GM18858 (cell line): ENCODE measurements around the gene TMPRSS13.
"Not testable (repeated sequence)": the region's sequence is repeated elsewhere in the genome, so short reads cannot be mapped to it uniquely, and the experiment has no call there.

Experiments
- ATAC-seq: cut with Tn5 transposase; IDR thresholded peaks from one replicate; pipeline ENCODE4 v1.9.1; 2021; ENCODE audit not compliant: unreplicated experiment

TMPRSS13 gene

GRCh38 chr11:117929142-117929915, at the start of gene TMPRSS13:
TSS of gene TMPRSS13 (minus strand) at chr11:117929402. CDS start at chr11:117929307, 95 bp downstream.
- no peak for ATAC-seq

DNA sequence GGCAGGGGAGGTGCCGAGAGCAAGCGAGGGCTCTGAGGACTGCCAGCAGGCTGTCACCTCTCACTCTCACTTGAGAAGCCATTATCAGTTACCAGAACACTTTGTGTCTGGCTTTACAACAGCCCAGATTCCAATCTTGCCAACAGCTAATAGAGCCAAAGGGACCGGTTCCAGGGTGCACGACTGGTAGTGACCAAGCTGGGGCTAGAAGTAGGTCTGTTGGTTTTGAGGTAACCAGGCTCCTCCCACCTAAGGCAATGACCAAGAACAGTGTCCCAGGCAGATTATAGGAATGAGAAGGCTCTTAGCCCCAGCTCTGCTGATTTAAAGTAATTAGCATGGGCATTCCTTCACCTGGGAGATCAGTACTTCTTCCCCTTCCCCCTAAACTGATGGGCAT, 49.8 kb upstream of the TMPRSS13 start:
- no peak for ATAC-seq

DNA sequence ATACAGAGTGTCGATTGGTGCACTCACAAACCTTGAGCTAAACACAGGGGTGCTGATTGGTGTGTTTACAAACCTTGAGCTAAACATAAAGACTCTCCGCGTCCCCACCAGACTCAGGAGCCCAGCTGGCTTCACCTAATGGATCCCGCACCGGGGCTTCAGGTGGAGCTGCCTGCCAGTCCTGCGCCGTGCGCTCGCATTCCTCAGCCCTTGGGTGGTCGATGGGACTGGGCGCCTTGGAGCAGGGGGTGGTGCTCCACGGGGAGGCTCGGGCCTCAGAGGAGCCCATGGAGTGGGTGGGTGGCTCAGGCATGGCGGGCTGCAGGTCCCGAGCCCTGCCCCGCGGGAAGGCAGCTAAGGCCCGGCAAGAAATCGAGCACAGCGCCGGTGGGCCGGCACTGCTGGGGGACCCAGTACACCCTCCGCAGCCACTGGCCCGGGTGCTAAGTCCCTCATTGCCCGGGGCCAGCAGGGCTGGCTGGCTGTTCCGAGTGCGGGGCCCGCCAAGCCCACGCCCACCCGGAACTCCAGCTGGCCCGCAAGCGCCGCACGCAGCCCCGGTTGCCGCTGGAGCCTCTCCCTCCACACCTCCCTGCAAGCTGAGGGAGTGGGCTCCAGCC, 49.2 kb upstream of the TMPRSS13 start:
- ATAC-seq = not testable (repeated sequence)

- ATAC-seq = not testable (repeated sequence)
These were observed 48.5 kb upstream of the TMPRSS13 start for GRCh38 chr11:117977612-117978264.

DNA sequence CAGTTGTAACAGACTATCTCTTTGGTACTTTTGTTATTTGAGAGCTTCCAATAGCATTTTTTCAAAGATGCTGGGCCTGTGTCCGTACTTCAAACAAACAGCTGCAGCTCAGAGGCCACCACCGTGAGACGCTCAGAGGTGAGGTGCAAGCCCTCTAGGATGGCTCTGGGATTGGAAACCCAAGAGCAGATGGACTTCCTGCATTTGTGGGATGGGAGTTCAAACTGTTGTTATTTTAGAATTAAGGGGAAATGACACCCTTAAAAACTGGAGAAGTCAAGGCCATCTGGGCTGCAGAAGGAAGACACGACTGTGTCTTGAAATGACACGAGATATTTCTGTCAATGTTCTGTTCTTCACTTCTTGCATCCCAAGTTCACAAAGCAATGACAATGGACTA, 47.8 kb upstream of the TMPRSS13 start:
- ATAC-seq = no peak

DNA sequence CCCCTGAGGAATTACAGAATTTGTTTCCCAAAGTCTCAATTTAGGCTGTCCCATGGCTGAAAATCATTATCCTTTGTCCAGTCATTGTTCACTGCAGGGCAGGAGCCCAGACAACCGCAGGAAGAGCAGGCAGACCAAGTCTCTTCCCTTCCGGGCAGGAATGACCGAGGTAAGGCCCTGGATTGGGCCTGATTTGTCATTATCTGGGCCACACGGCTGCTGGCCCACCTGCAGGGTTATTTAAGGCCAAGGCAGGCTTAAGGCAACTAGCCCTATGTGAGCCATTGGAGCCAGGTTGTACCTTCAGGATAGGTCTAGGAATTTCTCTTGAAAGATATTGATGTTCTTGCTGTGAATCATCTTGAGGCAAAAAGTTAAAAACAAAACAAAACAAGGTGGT, 47.2 kb upstream of the TMPRSS13 start:
- no peak for ATAC-seq

GRCh38 chr11:117973503-117973860, 44.3 kb upstream of the TMPRSS13 start:
- ATAC-seq = no peak

DNA sequence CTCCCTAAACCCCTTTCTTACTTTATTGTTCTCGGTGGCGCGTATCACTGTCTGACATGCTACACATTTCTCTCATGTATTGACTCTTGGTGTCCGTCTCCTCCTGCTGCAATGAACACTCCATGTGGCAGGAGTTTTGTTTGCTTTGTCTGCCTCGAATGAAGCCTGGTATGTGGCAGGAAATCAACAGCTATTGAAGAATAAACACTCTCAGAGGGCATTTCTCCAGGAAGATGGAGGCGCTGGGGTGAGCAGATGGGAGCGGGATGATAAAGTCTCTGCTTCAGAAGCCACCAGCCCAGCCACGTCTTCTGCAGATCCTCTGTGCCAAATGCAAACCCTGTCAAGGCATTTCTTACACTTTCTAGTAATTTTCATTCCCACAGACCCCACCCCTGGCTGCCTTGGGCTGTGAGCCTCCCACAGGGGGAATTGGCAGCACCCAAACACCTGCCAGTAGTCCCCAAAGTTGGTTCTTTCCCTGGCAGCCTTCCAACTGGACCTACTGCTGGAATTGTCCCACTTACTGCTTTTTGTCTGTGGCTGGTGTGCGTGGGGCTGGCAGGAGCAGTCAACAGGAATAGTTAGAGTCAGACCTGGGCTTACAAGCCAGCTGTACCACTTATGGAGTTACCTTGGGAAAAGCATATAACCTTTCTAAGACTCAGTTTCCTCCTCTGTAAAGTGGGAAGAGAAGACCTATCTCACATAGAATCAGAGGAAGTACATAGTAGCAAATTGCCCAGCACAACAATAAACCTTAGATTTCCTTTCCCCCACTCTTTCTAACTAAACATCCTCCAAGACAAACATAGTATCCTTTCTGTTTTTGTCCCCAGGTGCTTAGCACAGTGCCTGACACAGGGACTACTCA, 43.7 kb upstream of the TMPRSS13 start:
- no peak for ATAC-seq

GRCh38 chr11:117972044-117972443, 42.8 kb upstream of the TMPRSS13 start:
- ATAC-seq = no peak

DNA sequence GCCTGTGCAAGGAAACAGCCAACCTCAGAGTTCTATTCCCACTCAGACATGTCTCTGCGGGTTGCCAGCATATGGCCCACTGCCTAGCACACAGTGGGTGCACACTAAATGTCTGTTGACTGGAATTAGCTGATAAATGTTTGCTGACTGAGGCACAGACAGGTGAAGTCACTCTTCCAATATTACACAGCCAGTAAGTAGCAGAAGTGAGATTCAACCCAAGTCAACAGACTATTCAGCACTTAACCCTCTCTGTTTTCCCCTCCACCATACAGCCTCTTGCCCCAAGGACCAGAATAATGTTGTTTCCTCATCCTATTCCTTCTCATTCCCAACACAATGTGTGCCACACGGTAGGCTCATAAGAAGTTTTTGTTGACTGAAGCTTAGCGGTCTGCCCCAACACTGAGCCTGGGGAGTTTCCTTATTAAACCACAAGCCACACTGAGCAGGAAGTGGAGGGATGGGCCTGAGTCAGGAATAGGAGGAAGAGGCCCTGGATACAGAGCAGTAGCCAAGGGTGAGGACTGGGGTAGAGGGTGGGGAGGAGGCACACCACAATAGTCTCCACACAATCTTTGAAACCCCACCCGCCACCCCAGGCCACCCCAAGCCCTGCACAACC, 41.3 kb upstream of the TMPRSS13 start:
- no peak for ATAC-seq

- no peak for ATAC-seq
These were observed 40.2 kb upstream of the TMPRSS13 start for GRCh38 chr11:117969160-117969991.

DNA sequence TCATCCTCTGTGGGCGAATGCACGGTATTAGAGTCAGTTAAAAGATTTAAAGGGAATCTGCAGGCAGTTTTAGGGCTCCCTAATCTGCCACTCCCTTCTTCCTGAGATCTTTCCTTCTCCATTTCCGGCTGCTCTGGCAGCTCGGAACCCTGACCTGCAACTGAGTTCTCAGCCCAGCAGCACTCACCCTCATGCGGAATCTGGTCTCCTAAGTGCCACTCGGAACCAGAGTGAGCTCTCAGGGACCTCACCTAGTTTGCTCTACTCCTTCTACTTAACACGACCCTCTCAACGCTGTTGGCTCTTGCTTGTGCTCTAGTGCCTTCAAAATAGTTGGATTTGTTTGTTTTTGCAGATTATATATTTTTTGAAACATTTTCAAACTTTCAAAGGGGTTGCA, 37.7 kb upstream of the TMPRSS13 start:
- no peak for ATAC-seq

DNA sequence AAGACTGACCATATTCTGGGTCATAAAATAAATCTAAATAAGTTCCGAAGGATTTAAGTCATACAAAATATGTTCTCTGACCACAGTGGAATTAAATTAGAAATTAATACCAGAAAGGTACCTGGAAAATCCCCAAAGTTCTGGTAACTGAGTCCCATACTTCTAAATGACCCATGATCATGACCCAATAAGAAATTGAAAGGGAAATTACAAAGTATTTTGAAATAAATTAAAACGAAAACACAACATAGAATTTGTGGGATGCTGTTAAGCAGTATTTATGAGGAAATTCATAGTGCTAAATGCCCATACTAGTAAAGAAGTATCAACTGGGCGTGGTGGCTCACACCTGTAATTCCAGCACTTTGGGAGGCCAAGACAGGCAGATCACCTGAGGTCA, 33.6 kb upstream of the TMPRSS13 start:
- no peak for ATAC-seq

GRCh38 chr11:117961896-117962295, 32.7 kb upstream of the TMPRSS13 start:
- no peak for ATAC-seq

- ATAC-seq = no peak
These were observed 31.2 kb upstream of the TMPRSS13 start for GRCh38 chr11:117960406-117960805.

- ATAC-seq = no peak
These were observed 30.4 kb upstream of the TMPRSS13 start for GRCh38 chr11:117959438-117960149.

- no peak for ATAC-seq
These were observed 29.7 kb upstream of the TMPRSS13 start for GRCh38 chr11:117958949-117959348.

GRCh38 chr11:117953024-117953671, 23.9 kb upstream of the TMPRSS13 start:
- no peak for ATAC-seq
